GM04503 (cell line): ENCODE measurements around the gene TMEM247.
"Not testable (repeated sequence)": the region's sequence is repeated elsewhere in the genome, so short reads cannot be mapped to it uniquely, and the experiment has no call there.

Experiments used
- DNase-seq: peaks from one replicate; pipeline ENCODE4 v3.0.0-alpha.2; 2012; ENCODE audit warnings: low read depth

Gene TMEM247

DNA sequence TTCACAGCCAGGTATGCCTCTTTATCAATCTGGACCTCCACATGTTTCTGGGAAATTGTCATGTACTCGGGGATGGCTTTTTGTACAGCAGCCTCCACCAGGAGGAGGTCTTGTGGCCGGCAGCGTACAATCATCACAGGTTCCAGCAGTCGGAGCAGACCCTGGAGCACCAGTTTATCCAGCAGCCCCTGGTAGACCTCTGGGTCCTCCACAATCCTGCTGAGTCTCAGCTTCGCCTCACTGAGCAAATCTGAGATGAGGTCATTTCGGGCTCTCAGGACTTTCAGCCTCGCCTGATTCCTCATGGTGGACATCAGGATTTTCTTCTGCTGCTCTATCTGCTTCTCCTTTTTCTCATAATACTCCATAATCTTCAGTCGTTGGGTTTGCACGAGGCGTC lies 32.8 kb downstream of the TMEM247 start:
- DNase-seq: no peak

DNA sequence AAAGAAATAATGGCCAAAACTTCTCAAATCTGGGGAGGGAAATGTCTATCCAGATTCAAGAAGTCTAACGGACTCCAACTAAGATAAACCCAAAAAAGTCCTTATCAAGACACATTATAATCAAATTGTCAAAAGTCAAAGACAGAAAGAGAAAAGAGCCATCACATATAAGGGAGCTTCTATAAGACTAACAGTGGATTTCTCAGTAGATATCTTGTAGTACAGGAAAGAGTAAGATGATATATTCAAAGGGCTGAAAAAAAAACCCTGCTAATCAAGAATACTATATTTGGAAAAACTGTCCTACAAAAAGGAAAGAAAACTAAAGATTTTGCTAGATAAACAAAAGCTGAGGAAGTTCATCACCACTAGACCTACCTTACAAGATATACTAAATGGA lies 35.4 kb downstream of the TMEM247 start:
- DNase-seq: no peak

DNA sequence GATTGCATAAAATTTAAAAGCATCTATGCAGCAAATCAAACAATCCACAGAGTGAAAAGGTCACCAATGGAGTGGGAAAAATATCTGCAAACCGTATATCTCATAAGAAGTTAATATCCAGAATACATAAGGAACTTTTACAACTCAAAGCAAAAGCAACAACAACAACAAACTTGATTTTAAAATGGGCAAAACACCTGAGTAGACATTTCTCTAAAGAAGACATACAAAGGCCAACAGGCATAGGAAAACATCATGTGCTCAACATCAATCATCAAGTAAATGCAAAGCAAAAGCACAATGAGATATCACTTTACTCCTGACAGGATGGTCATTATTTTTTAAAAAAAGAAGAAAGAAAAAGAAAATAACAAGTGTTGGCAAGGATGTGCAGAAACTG lies 38.1 kb downstream of the TMEM247 start:
- no peak for DNase-seq

DNA sequence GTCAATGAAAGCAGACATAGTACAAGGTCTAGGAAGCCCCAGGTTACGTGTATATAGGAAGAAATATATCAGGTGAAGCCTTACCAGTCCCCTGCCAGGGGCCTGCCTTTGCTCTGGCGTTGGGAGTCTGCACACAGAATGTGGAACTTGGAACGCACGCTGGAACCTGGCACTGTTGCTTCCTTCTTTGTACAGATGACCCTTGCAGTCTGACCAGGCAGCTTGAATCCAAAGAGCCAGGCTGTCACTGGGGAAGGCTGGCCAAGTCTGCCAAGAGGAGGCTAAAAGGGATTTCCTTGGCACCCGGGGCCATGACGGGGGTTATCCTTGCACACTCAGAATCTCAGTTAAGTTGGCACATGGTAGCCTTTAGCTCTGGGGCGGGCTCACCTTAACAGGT lies 39.5 kb downstream of the TMEM247 start:
- no peak for DNase-seq

DNA sequence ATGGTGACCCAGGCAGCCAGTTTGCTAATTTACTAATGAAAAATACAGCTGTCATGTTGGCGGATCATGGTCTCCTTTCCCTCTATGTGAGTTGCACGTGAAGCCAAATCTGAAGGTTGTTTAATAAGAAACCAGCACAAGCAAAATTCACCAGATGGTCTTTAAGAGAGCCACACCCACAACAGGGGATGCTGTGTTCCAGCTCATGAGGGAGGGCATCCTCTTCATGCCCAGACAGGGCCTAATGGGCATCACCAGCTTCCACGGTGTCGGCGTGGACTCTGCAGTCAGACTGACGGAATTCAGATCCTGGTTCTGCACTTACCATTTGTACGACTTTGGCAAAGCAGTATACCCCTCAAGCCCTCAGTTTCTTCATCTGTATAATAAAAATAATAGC lies 39.9 kb downstream of the TMEM247 start:
- DNase-seq: no peak

DNA sequence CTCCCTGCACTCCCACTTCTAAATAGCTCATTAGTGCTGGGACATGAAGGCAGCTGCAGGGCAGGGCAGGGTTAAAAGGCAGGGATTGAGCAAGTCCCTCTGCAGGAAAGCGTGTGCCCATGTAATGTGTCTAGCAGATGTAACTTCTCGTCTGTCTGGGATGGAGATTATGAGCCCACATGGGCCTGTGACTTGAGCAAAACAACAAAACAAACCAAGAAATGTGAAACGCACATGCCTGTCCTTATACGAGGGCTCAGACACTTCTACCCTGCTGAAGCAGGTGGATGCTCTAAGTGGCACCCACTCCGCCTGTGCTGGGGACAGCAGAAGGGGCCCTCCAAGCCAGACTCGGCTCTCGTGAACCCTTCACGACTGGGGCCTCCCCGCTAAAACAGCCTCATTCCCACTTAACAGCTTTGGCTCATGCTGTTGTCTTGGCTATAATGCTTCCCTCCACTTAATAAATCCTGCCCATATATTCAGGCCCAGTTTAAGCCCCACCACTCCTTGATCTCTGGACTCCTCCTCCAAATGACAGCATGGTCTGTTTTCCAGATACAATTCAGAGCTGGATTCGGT lies 40.9 kb downstream of the TMEM247 start:
- no peak for DNase-seq

DNA sequence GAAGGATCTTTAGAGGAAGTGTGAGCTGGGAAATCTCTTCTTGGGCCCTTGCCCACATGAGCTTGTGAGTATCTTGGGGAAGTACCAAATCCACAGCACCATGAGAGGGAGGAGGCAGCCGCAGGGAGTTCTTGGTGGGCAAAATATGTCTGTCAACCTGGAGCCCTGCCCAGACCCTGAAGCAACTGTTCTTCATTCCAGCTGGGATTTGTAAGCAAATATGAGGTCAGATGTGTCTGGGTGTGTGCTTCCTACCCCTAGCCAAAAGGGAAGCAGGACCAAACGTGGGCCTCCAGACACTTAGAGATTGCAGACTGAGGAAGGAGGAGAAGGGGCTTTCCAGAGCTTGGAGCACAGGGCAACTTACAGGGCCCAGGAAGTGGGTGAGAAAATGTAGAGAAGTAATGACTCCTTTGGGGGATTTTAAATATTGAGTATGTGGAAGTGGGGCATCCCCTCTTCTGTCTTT lies 41.9 kb downstream of the TMEM247 start:
- DNase-seq: peak; percentile 43

DNA sequence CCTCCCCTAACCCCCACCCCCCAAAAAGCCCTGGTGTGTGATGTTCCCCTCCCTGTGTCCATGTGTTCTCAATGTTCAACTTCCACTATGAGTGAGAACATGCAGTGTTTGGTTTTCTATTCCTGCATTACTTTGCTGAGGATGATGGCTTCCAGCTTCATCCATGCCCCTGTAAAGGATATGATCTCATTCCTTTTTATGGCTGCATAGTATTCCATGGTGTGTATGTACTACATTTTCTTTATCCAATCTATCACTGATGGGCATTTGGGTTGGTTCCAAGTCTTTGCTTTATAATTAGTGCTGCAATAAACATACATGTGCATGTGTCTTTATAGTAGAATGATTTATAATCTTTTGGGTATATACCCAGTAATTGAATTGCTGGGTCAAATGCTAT lies 43.0 kb downstream of the TMEM247 start:
- not testable (repeated sequence) for DNase-seq

DNA sequence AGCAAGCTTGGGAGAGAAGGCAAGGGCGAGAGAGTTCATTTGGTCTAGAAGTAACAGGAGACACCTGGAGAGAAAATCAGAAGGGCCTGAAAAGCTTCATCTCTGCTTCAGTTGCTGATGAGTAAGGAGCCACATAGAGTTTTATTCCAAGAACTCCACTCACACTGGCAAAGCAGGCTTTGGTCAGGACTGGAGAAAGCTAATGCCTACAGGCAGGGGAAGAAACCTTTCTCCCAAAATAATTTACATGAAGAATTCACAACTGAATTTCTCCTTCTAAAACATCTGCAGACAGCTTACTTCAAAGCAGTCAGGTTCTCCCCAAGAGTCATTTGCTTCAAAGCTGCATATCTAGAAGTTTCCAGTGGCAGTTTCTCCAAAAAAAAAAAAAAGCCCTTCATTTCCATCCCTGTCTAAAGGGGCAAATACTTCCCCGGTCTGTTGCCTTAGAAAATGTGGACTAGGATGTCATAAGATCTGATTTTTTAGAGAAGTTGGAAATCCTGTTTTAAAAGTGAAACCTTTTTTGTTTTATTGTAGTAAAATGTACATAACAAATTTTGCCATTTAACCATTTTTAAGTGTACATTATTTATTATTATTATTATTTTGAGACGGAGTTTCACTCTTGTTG lies 46.3 kb downstream of the TMEM247 start:
- DNase-seq: no peak

DNA sequence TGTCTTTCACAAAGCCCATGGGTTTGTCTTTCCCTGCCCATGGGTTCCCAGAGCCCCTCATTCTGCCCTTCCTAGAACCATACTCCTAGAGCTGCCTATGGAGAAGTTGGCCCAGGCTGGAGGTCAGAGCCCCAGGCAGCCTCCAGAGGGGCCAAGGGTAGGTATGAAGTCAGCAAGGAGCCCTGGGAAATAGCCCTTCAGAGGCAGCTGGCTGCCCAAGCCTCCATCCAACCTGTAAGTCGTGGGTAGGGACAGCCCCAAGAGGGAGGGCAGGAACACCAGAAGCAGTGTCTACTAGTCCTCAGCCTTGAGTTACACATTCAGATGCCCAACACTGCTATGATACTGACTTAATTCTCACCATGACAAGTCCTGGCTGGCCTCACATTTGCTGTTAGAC lies 49.5 kb downstream of the TMEM247 start:
- no peak for DNase-seq

DNA sequence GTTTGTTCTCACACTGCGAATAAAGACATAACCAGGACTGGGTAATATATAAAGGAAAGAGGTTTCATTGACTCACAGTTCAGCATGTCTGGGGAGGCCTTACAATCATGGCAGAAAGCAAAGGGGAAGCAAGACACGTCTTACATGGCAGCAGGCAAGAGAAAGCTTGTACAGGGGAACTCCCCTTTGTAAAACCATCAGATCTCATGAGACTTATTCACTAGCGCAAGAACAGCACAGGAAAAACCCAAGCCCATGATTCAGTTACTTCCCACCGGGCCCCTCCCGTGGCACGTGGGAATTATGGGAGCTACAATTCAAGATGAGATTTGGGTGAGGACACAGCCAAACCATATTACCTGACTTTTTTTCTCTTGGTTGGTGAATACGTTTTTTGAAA lies 51.3 kb downstream of the TMEM247 start:
- DNase-seq: no peak

DNA sequence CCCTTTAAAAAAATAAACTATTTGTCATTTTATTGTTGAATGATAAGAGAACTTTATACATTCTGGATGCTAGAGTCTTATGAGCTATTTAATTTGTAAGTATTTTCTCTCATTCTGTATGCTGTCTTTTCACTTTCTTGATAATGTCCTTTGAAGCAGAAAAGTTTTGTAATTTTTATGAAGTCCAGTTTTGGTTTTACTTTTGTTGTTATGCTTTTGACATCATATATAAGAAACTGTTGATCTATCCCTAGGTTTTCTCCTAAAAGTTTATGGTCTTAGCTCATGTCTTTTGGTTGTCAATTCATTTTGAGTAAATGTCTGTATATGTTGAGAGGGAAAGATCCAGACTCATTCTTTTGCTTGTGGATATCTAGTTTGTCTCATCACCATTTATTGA lies 52.5 kb downstream of the TMEM247 start:
- no peak for DNase-seq
